ENCODE results near the gene DLG2.

DNA sequence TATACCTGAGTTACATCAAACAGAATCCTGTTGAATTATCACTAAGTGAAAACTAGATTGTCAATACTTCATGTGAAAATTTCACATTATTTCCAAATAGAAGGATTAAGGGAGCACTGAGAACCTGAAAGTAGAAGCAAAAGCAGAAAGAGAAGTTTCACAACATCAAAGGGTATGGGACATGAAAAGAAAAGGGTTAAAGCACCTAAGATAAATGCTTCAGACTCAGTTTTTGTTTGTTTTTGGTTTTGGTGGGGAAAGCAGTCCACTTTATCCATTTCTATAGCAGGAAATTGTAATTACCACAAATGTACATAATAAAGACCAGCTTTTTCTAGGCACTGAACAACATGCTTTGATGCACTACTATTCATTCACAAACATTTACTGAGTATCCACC, 1271.2 kb downstream of the DLG2 start:
- TF ChIP-seq, protein P1, sequence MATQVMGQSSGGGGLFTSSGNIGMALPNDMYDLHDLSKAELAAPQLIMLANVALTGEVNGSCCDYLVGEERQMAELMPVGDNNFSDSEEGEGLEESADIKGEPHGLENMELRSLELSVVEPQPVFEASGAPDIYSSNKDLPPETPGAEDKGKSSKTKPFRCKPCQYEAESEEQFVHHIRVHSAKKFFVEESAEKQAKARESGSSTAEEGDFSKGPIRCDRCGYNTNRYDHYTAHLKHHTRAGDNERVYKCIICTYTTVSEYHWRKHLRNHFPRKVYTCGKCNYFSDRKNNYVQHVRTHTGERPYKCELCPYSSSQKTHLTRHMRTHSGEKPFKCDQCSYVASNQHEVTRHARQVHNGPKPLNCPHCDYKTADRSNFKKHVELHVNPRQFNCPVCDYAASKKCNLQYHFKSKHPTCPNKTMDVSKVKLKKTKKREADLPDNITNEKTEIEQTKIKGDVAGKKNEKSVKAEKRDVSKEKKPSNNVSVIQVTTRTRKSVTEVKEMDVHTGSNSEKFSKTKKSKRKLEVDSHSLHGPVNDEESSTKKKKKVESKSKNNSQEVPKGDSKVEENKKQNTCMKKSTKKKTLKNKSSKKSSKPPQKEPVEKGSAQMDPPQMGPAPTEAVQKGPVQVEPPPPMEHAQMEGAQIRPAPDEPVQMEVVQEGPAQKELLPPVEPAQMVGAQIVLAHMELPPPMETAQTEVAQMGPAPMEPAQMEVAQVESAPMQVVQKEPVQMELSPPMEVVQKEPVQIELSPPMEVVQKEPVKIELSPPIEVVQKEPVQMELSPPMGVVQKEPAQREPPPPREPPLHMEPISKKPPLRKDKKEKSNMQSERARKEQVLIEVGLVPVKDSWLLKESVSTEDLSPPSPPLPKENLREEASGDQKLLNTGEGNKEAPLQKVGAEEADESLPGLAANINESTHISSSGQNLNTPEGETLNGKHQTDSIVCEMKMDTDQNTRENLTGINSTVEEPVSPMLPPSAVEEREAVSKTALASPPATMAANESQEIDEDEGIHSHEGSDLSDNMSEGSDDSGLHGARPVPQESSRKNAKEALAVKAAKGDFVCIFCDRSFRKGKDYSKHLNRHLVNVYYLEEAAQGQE (IDR thresholded peaks at IDR 0.05; ENCODE audit: low read depth) = no peak
- TF ChIP-seq, protein P2, sequence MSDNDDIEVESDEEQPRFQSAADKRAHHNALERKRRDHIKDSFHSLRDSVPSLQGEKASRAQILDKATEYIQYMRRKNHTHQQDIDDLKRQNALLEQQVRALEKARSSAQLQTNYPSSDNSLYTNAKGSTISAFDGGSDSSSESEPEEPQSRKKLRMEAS (IDR thresholded peaks at IDR 0.05) = no peak
- TF ChIP-seq RAD21 (IDR thresholded peaks at IDR 0.05; ENCODE audit: low read depth) = no peak
- no peak for TF ChIP-seq FOXM1 (IDR thresholded peaks at IDR 0.05; ENCODE audit: borderline replicate concordance, low read depth)
- TF ChIP-seq TEAD4 (IDR thresholded peaks at IDR 0.05) = no peak
- TF ChIP-seq, protein P3, sequence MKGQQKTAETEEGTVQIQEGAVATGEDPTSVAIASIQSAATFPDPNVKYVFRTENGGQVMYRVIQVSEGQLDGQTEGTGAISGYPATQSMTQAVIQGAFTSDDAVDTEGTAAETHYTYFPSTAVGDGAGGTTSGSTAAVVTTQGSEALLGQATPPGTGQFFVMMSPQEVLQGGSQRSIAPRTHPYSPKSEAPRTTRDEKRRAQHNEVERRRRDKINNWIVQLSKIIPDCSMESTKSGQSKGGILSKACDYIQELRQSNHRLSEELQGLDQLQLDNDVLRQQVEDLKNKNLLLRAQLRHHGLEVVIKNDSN (IDR thresholded peaks at IDR 0.05) = no peak
